ENCODE measurements around the gene EXOC1. TPM values are rescaled to one million over a fixed set of nuclear protein-coding genes. Genes with fewer than 3 reads are reported as not detected.
"Not testable (repeated sequence)": the region's sequence is repeated elsewhere in the genome, so short reads cannot be mapped to it uniquely, and the experiment has no call there.

EXOC1 gene
- total and polyA plus RNA-seq, 10 donors, result 15.6 to 52.8 (median 43.0) TPM

DNA sequence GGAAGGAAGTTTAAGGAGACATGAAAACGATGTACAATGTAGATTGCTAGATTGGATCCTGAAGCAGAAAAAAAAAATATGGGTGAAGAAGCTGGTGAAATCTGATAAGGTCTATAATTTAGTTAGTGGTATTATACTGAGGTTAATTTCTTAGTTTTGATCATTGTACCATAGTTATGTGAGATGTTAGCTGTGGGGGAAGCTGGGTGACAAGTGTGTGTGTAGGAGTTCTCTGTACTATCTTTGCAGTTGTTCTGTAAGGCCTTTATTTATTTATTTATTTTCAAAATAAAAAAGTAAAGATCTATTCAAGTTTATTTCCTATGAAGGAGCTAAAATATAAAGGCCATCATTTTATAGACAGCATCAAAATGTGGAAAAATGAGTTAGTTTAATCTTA lies 12.5 kb upstream of the EXOC1 start:
- Histone ChIP-seq H3K4me3 (no peak overlapping the region), H3K4me1 (no peaks in the 10 kb centered on the region), H3K36me3 (no peaks in the 10 kb centered on the region), H3K27ac (no peak overlapping the region), H3K27me3 (replicated peaks in 1 of 7) (peaks cover 0 to 24% (median 0%) of the 10 kb centered on the region in 7 donors), H3K9me3 (peaks cover 0 to 18% (median 11%) of the 10 kb centered on the region in 8 donors)
- DNase-seq, result no peak
- 65 to 95% (median 92%) methylated on average over 1 of the region's 1 CpG for WGBS, 5 donors
- TF ChIP-seq POLR2A (IDR thresholded peaks at IDR 0.05) (no peak), POLR2AphosphoS5 (IDR thresholded peaks at IDR 0.05) (no peak)
- TF ChIP-seq, protein P1, sequence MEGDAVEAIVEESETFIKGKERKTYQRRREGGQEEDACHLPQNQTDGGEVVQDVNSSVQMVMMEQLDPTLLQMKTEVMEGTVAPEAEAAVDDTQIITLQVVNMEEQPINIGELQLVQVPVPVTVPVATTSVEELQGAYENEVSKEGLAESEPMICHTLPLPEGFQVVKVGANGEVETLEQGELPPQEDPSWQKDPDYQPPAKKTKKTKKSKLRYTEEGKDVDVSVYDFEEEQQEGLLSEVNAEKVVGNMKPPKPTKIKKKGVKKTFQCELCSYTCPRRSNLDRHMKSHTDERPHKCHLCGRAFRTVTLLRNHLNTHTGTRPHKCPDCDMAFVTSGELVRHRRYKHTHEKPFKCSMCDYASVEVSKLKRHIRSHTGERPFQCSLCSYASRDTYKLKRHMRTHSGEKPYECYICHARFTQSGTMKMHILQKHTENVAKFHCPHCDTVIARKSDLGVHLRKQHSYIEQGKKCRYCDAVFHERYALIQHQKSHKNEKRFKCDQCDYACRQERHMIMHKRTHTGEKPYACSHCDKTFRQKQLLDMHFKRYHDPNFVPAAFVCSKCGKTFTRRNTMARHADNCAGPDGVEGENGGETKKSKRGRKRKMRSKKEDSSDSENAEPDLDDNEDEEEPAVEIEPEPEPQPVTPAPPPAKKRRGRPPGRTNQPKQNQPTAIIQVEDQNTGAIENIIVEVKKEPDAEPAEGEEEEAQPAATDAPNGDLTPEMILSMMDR (IDR thresholded peaks at IDR 0.05 in 8 of 11, conservative IDR thresholded peaks at IDR 0.05 in 3 of 11), result no peak
- intact Hi-C loops (cut with DNase I; ENCODE audit: low total_unique reads), result no loop called here

GRCh38 chr4:55841373-55842239 lies 11.8 kb upstream of the EXOC1 start:
- H3K4me3 ChIP-seq; DNase-seq; H3K27ac ChIP-seq; intact Hi-C loops (cut with DNase I; ENCODE audit: low total_unique reads); H3K4me1 ChIP-seq; H3K36me3 ChIP-seq: not testable (repeated sequence)
- peaks cover 0 to 18% (median 11%) of the 10 kb centered on the region in 8 donors for H3K9me3 ChIP-seq
- 80 to 88% (median 86%) methylated on average over 18 to 21 of the region's 22 CpGs for WGBS, 5 donors
- H3K27me3 ChIP-seq (replicated peaks in 1 of 7), result peaks cover 0 to 17% (median 0%) of the 10 kb centered on the region in 7 donors

DNA sequence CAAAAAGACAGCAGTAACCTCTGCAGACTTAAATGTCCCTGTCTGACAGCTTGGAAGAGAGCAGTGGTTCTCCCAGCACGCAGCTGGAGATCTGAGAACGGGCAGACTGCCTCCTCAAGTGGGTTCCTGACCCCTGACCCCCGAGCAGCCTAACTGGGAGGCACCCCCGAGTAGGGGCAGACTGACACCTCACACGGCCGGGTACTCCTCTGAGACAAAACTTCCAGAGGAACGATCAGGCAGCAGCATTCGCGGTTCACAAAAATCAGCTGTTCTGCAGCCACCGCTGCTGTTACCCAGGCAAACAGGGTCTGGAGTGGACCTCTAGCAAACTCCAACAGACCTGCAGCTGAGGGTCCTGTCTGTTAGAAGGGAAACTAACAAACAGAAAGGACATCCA lies 11.1 kb upstream of the EXOC1 start:
- H3K4me3 ChIP-seq; H3K27ac ChIP-seq; intact Hi-C loops (cut with DNase I; ENCODE audit: low total_unique reads); H3K36me3 ChIP-seq; H3K4me1 ChIP-seq; DNase-seq: not testable (repeated sequence)
- peaks cover 0 to 14% (median 7%) of the 10 kb centered on the region in 8 donors for H3K9me3 ChIP-seq
- 65 to 88% (median 78%) methylated on average over 4 to 10 of the region's 10 CpGs for WGBS, 5 donors
- peaks cover 0 to 17% (median 0%) of the 10 kb centered on the region in 7 donors for H3K27me3 ChIP-seq (replicated peaks in 1 of 7)

GRCh38 chr4:55849724-55850123 lies 3.7 kb upstream of the EXOC1 start:
- no peak overlapping the region for H3K4me3 ChIP-seq
- peaks cover 5 to 29% (median 14%) of the 10 kb centered on the region in 6 donors for H3K4me1 ChIP-seq
- H3K36me3 ChIP-seq, result no peaks in the 10 kb centered on the region
- intact Hi-C loops (cut with DNase I; ENCODE audit: low total_unique reads), result loop anchor here (10.0 kb wide), 1 partner anchor 95 kb away; the partner anchor contains the start of gene CEP135
- no peak for DNase-seq
- H3K27ac ChIP-seq, result no peak overlapping the region
- no peaks in the 10 kb centered on the region for H3K9me3 ChIP-seq
- peaks cover 0 to 6% (median 0%) of the 10 kb centered on the region in 7 donors for H3K27me3 ChIP-seq (replicated peaks in 1 of 7)
- TF ChIP-seq POLR2A (IDR thresholded peaks at IDR 0.05) (no peak), POLR2AphosphoS5 (IDR thresholded peaks at IDR 0.05) (no peak)
- TF ChIP-seq, protein P1 (IDR thresholded peaks at IDR 0.05 in 8 of 11, conservative IDR thresholded peaks at IDR 0.05 in 3 of 11), result no peak
- 78 to 88% (median 84%) methylated on average over 9 of the region's 9 CpGs for WGBS, 5 donors

DNA sequence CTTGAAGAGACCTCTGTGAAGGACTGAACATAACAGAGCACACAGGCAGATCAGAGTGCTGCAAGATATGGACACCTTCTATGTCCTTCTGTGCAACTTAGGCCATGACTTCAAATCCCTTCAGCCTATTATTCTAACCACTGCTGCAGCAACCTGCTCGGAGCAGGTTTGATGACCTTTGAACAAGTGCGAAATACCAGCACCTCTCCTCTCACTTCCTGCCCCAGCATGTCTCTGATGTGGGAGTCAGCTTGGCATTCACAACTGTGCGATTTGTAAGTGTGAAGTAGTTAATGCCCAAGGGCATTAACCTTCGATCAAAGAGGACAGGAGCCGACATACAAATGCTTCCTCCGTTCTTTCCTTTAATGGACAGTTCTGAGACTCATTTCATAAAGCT lies 1.6 kb upstream of the EXOC1 start:
- peaks cover 15 to 46% (median 27%) of the 10 kb centered on the region in 6 donors for H3K4me1 ChIP-seq
- no peak for TF ChIP-seq POLR2A (IDR thresholded peaks at IDR 0.05)
- TF ChIP-seq, protein P1 (IDR thresholded peaks at IDR 0.05 in 8 of 11, conservative IDR thresholded peaks at IDR 0.05 in 3 of 11), result no peak
- no peak for TF ChIP-seq POLR2AphosphoS5 (IDR thresholded peaks at IDR 0.05)
- H3K36me3 ChIP-seq, result no peaks in the 10 kb centered on the region
- H3K27me3 ChIP-seq (replicated peaks in 1 of 7), result peaks cover 0 to 6% (median 0%) of the 10 kb centered on the region in 7 donors
- H3K9me3 ChIP-seq, result no peaks in the 10 kb centered on the region
- no peak overlapping the region for H3K4me3 ChIP-seq
- WGBS, 5 donors, result 64 to 81% (median 76%) methylated on average over 6 of the region's 6 CpGs
- peak overlapping the region in 1 of 8 donors; percentile 28 for H3K27ac ChIP-seq
- intact Hi-C loops (cut with DNase I; ENCODE audit: low total_unique reads), result loop anchor here (10.0 kb wide), 1 partner anchor 93 kb away; the partner anchor contains the start of gene CEP135
- no peak for DNase-seq

All from spleen (tissue), 11 donors.